PC-3 (cell line): ENCODE measurements around the gene LHX4. TPM values are rescaled to one million over a fixed set of nuclear protein-coding genes. Genes with fewer than 3 reads are reported as not detected.

Experiments
- ATAC-seq: fragments of 200-7000 bp; cut with Tn5 transposase; 2 replicates; pipeline ENCODE4 v1.9.1; 2020; ENCODE audit warnings: mild to moderate bottlenecking, moderate library complexity
- BruUV-seq: library from RNA; stranded (reverse); fragments of 400-500 nt; replicated peaks from 2 replicates; lab custom pipeline; 2021; lab: Mats Ljungman, UMichigan
- CTCF ChIA-PET: fragments of 300-600 bp; sonication (Branson Sonifier 250); formaldehyde crosslinking; loops from one replicate; lab custom pipeline; 2022; ENCODE audit warnings: antibody characterized with exemption; lab: Charles Lee
- POLR2A ChIA-PET: fragments of 300-600 bp; sonication (Branson Sonifier 250); formaldehyde crosslinking; loops from one replicate; lab custom pipeline; 2022; ENCODE audit warnings: antibody characterized with exemption; ENCODE audit not compliant: unreplicated experiment; lab: Charles Lee
- DNase-seq: peaks from one replicate; pipeline ENCODE4 v3.0.0-alpha.2; 2015
- H2AFZ ChIP-seq: fragments of 300-600 bp; sonication (generic); 2 replicates; pipeline ENCODE4 v1.6.0; 2016; ENCODE audit warnings: antibody characterized with exemption, low read length
- H3F3A ChIP-seq: fragments of 300-600 bp; sonication (generic); one replicate; pipeline ENCODE4 v1.6.0; 2017; ENCODE audit warnings: antibody characterized with exemption, low read length, control low read depth, mild to moderate bottlenecking; ENCODE audit not compliant: unreplicated experiment
- H3K27ac ChIP-seq: fragments of 300-600 bp; sonication (generic); 2 replicates; pipeline ENCODE4 v1.5.1; 2016; ENCODE audit warnings: mild to moderate bottlenecking, low read length
- H3K27me3 ChIP-seq: fragments of 300-600 bp; sonication (generic); 2 replicates; pipeline ENCODE4 v1.6.1; 2016; ENCODE audit warnings: low read length, mixed read lengths
- H3K36me3 ChIP-seq: fragments of 300-600 bp; sonication (generic); 2 replicates; pipeline ENCODE4 v1.6.1; 2016; ENCODE audit warnings: low read depth, mixed run types, low read length, mixed read lengths
- H3K4me1 ChIP-seq: fragments of 300-600 bp; sonication (generic); 2 replicates; pipeline ENCODE4 v1.5.1; 2016; ENCODE audit warnings: low read length; ENCODE audit not compliant: insufficient read depth
- H3K4me2 ChIP-seq: fragments of 300-600 bp; sonication (generic); 2 replicates; pipeline ENCODE4 v1.6.0; 2016; ENCODE audit warnings: low read length
- H3K4me3 ChIP-seq: fragments of 300-600 bp; sonication (generic); 2 replicates; pipeline ENCODE4 v1.5.1; 2016; ENCODE audit warnings: mild to moderate bottlenecking, low read length, mixed read lengths
- H3K79me2 ChIP-seq: fragments of 300-600 bp; sonication (generic); 2 replicates; pipeline ENCODE4 v1.6.1; 2017; ENCODE audit warnings: low read length, mixed read lengths
- H3K9ac ChIP-seq: fragments of 300-600 bp; sonication (generic); 2 replicates; pipeline ENCODE4 v1.6.0; 2016; ENCODE audit warnings: mild to moderate bottlenecking, low read length
- H3K9me2 ChIP-seq: fragments of 300-600 bp; sonication (generic); replicated peaks from 2 replicates; pipeline ENCODE4 v1.6.1; 2016; ENCODE audit warnings: mixed run types, low read length, mixed read lengths
- H3K9me3 ChIP-seq: fragments of 300-600 bp; sonication (generic); 2 replicates; pipeline ENCODE4 v1.6.1; 2016; ENCODE audit warnings: low read length, mixed read lengths
- H4K20me1 ChIP-seq: fragments of 300-600 bp; sonication (generic); 2 replicates; pipeline ENCODE4 v1.6.1; 2016; ENCODE audit warnings: low read length, mixed read lengths
- CTCF ChIP-seq: fragments of 300-600 bp; sonication (generic); conservative IDR thresholded peaks from 2 replicates; pipeline ENCODE4 v1.5.1; 2017; ENCODE audit warnings: antibody characterized with exemption, low read depth, mild to moderate bottlenecking, low read length
- EZH2 ChIP-seq: fragments of 300-600 bp; sonication (generic); IDR thresholded peaks from one replicate; pipeline ENCODE4 v1.6.1; 2017; ENCODE audit warnings: antibody characterized with exemption, mild to moderate bottlenecking, low read length; ENCODE audit not compliant: unreplicated experiment
- EZH2phosphoT487 ChIP-seq: fragments of 300-600 bp; sonication (generic); IDR thresholded peaks from 2 replicates; pipeline ENCODE4 v1.6.1; 2018; ENCODE audit warnings: mild to moderate bottlenecking, antibody characterized with exemption, low read length, borderline replicate concordance
- intact Hi-C: fragments of 100-400 bp; cut with micrococcal nuclease; formaldehyde crosslinking; loops from 2 replicates; pipeline ENCODE4 v1.9.0; 2023
- total RNA-seq: library from RNA; depleted of rRNA; stranded (reverse); fragments of >200 nt; gene quantifications from 2 replicates; pipeline ENCODE4 v1.2.3, GENCODE V29; 2014

LHX4 gene
- total RNA-seq, 1 experiment from 2014 or later: 0.04 TPM

DNA sequence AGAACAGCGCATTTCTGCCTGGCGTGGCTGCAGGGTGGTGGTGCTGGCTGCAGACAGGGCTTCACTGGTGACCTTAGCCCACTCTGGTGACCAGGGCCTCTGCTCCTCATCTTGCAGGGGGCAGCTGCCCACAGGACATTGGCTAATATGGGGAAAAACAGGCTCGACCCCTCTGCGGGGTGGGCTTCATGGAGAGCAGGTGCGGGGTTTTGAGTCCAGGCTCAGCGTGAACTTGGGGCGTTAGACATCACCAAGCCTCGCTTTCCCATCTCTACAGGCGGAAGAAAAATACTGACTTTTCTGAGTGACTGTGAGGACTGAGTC is 24.4 kb downstream of the LHX4 start:
- ChIA-PET POLR2A (no interaction called here), CTCF (no interaction called here)
- no peaks in the 10 kb centered on the region; the same call in 1 of the 2 replicates for H3K36me3 ChIP-seq
- H3F3A ChIP-seq: no peaks in the 10 kb centered on the region
- no peak overlapping the region for H3K4me3 ChIP-seq
- no peak overlapping the region for H2AFZ ChIP-seq
- no peak overlapping the region for H3K9ac ChIP-seq
- no peaks in the 10 kb centered on the region for H3K9me2 ChIP-seq
- no peak overlapping the region for H3K27ac ChIP-seq
- H3K4me2 ChIP-seq: no peak overlapping the region
- H3K4me1 ChIP-seq: no peaks in the 10 kb centered on the region
- DNase-seq (no peak), ATAC-seq (no peak)
- TF ChIP-seq CTCF: no peak
- TF ChIP-seq EZH2: no peak
- no peak for TF ChIP-seq EZH2phosphoT487
- BruUV-seq: no TSS peak
- intact Hi-C loops: no loop called here
- no peaks in the 10 kb centered on the region for H3K9me3 ChIP-seq
- no peaks in the 10 kb centered on the region for H3K27me3 ChIP-seq
- H3K79me2 ChIP-seq: no peaks in the 10 kb centered on the region
- no peaks in the 10 kb centered on the region for H4K20me1 ChIP-seq

- no peak for TF ChIP-seq EZH2phosphoT487
- TF ChIP-seq EZH2: no peak
- TF ChIP-seq CTCF: no peak
- H3K4me2 ChIP-seq: no peak overlapping the region
- H2AFZ ChIP-seq: no peak overlapping the region
- H4K20me1 ChIP-seq: no peaks in the 10 kb centered on the region
- H3K9ac ChIP-seq: no peak overlapping the region
- no peaks in the 10 kb centered on the region for H3F3A ChIP-seq
- no peaks in the 10 kb centered on the region for H3K27me3 ChIP-seq
- no peaks in the 10 kb centered on the region for H3K79me2 ChIP-seq
- H3K27ac ChIP-seq: no peak overlapping the region
- intact Hi-C loops: no loop called here
- ATAC-seq (no peak), DNase-seq (no peak)
- H3K4me1 ChIP-seq: no peaks in the 10 kb centered on the region
- no peaks in the 10 kb centered on the region for H3K9me2 ChIP-seq
- no peaks in the 10 kb centered on the region; the same call in 1 of the 2 replicates for H3K36me3 ChIP-seq
- H3K4me3 ChIP-seq: no peak overlapping the region
- ChIA-PET POLR2A (no interaction called here), CTCF (no interaction called here)
- H3K9me3 ChIP-seq: no peaks in the 10 kb centered on the region
- BruUV-seq: no TSS peak
These were observed 24.8 kb downstream of the LHX4 start for GRCh38 chr1:180254854-180255253.

DNA sequence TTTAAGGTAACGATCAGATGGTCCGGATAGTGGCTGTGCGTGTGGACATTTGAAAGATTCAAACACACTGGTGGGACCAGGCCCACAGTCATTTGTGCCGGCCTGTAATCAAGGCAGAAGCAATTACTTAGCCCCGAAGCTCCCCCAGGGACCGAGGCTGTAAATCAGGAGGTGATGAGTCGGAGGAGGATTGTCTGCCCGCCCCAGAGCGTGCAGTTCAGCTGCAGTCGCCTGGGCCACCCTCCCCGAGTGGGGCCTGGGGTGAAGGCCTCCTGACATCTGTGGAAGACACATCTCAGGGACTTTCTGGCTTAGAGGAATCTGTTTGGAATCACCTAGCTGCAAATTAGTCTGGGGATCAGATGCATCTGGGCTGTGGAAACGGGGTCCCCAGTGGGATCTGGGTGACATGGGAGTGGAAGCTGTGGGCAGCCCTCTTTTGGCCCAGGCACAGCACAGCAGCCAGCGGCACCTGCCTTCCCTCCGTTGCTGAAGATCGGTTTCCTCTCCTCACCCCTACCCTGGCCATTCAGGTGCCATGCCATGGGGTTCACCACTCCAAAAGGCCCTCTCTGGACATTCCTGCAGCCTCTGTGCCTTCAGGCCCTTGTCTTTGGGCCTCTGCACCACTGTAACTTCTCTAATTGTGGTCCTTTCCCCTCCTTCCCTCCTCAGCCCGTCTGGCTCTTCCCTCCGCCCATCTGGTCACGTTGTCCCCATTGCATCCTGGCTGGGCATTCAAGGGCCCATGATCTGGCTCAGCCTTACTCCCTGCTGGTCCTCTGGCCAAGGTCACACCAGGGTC is 25.7 kb downstream of the LHX4 start:
- no peaks in the 10 kb centered on the region for H4K20me1 ChIP-seq
- intact Hi-C loops: no loop called here
- DNase-seq: no peak
- no peaks in the 10 kb centered on the region; the same call in 1 of the 2 replicates for H3K36me3 ChIP-seq
- no peaks in the 10 kb centered on the region for H3K9me3 ChIP-seq
- no peaks in the 10 kb centered on the region for H3K4me1 ChIP-seq
- ChIA-PET CTCF (no interaction called here), POLR2A (no interaction called here)
- TF ChIP-seq CTCF (no peak), EZH2phosphoT487 (no peak), EZH2 (no peak)
- ATAC-seq: no peak
- H3K79me2 ChIP-seq: no peaks in the 10 kb centered on the region
- no peak overlapping the region for H3K4me3 ChIP-seq
- no peak overlapping the region for H2AFZ ChIP-seq
- H3K9ac ChIP-seq: no peak overlapping the region
- H3F3A ChIP-seq: no peaks in the 10 kb centered on the region
- H3K27ac ChIP-seq: no peak overlapping the region
- no TSS peak for BruUV-seq
- H3K9me2 ChIP-seq: no peaks in the 10 kb centered on the region
- H3K4me2 ChIP-seq: no peak overlapping the region
- H3K27me3 ChIP-seq: no peaks in the 10 kb centered on the region
